Keratinocyte (primary cell): ENCODE data around the gene SIAE. TPM values are rescaled to one million over a fixed set of nuclear protein-coding genes. Genes with fewer than 3 reads are reported as not detected.

Experiments
- DNase-seq: peaks from one replicate; pipeline ENCODE4 v3.0.0-alpha.2; 2011; ENCODE audit warnings: low read depth, missing footprints, low spot score
- FAIRE-seq: peaks from 2 replicates; lab custom pipeline; 2011; peaks lifted over from hg19 to GRCh38; lab: Jason Lieb, UNC
- H2AFZ ChIP-seq: 2 replicates; pipeline ENCODE4 v1.6.0; 2012; ENCODE audit warnings: low read length, control low read depth, inconsistent platforms; ENCODE audit not compliant: control insufficient read depth
- H3K27ac ChIP-seq: 2 replicates; pipeline ENCODE4 v1.5.1; 2011; ENCODE audit warnings: low read length; ENCODE audit not compliant: control insufficient read depth, insufficient read depth
- H3K27me3 ChIP-seq: 3 replicates; pipeline ENCODE4 v1.6.0; 2011; ENCODE audit warnings: low read length; ENCODE audit not compliant: control insufficient read depth, insufficient read depth; ENCODE audit errors: extremely low read depth
- H3K36me3 ChIP-seq, 2 experiments: 2 replicates in 1 of 2; 3 replicates in 1 of 2; pipeline ENCODE4 v1.5.1; 2011; ENCODE audit warnings: low read length in 2 of 2, mild to moderate bottlenecking in 1 of 2; ENCODE audit not compliant: control insufficient read depth in 2 of 2, insufficient read depth in 2 of 2; ENCODE audit errors: extremely low read depth in 1 of 2
- H3K4me1 ChIP-seq: 3 replicates; pipeline ENCODE4 v1.5.1; 2011; ENCODE audit warnings: low read length; ENCODE audit not compliant: control insufficient read depth, insufficient read depth; ENCODE audit errors: extremely low read depth
- H3K4me2 ChIP-seq: 3 replicates; pipeline ENCODE4 v1.6.0; 2011; ENCODE audit warnings: low read depth, low read length; ENCODE audit not compliant: control insufficient read depth, insufficient read depth; ENCODE audit errors: extremely low read depth
- H3K4me3 ChIP-seq, 3 experiments: fragments of 200-600 bp in 1 of 3; sonication (generic) in 1 of 3; 2 replicates in 2 of 3; 3 replicates in 1 of 3; pipeline ENCODE4 v1.5.1; 2011 to 2016; ENCODE audit warnings: low read length in 3 of 3, mild to moderate bottlenecking in 3 of 3, control low read depth in 2 of 3, inconsistent platforms in 1 of 3, low read depth in 1 of 3, mixed read lengths in 1 of 3, mixed run types in 1 of 3, moderate library complexity in 1 of 3; ENCODE audit not compliant: control insufficient read depth in 2 of 3, insufficient read depth in 2 of 3; ENCODE audit errors: extremely low read depth in 1 of 3
- H3K79me2 ChIP-seq: 2 replicates; pipeline ENCODE4 v1.6.0; 2012; ENCODE audit warnings: low read length; ENCODE audit not compliant: control insufficient read depth, insufficient read depth
- H3K9ac ChIP-seq: 3 replicates; pipeline ENCODE4 v1.6.0; 2011; ENCODE audit warnings: low read length; ENCODE audit not compliant: control insufficient read depth, insufficient read depth; ENCODE audit errors: extremely low read depth
- H3K9me1 ChIP-seq: 3 replicates; pipeline ENCODE4 v1.6.0; 2011; ENCODE audit warnings: low read length; ENCODE audit not compliant: control insufficient read depth, insufficient read depth; ENCODE audit errors: extremely low read depth
- H3K9me3 ChIP-seq: 2 replicates; pipeline ENCODE4 v1.5.1; 2012; ENCODE audit warnings: low read depth, low read length; ENCODE audit not compliant: control insufficient read depth
- H4K20me1 ChIP-seq: 3 replicates; pipeline ENCODE4 v1.6.0; 2011; ENCODE audit warnings: low read length; ENCODE audit not compliant: control insufficient read depth, insufficient read depth; ENCODE audit errors: extremely low read depth
- EZH2 ChIP-seq: IDR thresholded peaks from one replicate; pipeline ENCODE4 v1.6.1; 2012; ENCODE audit warnings: inconsistent platforms, mild to moderate bottlenecking, low read length, moderate library complexity
- dilution Hi-C: fragments of 300-500 bp; cut with MboI; formaldehyde crosslinking; loops from one replicate; pipeline ENCODE4 v1.7.0; 2020; ENCODE audit warnings: low sequenced_read_pairs; ENCODE audit not compliant: extremely low pct_ligation_motif_present
- polyA plus RNA-seq, 5 experiments: library from polyadenylated mRNA; depleted of rRNA in 3 of 5; stranded (reverse) in 3 of 5; stranded (forward) in 1 of 5; unstranded in 1 of 5; fragments of >200 nt; gene quantifications; 1 replicate in 1 of 5; 2 replicates in 3 of 5; 3 replicates in 1 of 5; pipeline versions ENCODE4 v1.2.1 to v1.2.3, GENCODE V29; 2011 to 2012; ENCODE audit warnings: missing spikeins in 2 of 5, low read depth in 1 of 5, low replicate concordance in 1 of 5
- TF ChIP-seq, protein P1 (sequence below), 3 experiments: IDR thresholded peaks in 1 of 3; conservative IDR thresholded peaks in 1 of 3; optimal IDR thresholded peaks in 1 of 3; 2 replicates in 2 of 3; 3 replicates in 1 of 3; pipeline versions ENCODE3 to v1.5.1; 2011; ENCODE audit warnings: low read length in 3 of 3, mild to moderate bottlenecking in 3 of 3, moderate library complexity in 2 of 3, control low read depth in 1 of 3, inconsistent platforms in 1 of 3; ENCODE audit not compliant: insufficient read depth in 2 of 3; ENCODE audit errors: extremely low read depth in 1 of 3

SIAE gene
- polyA plus RNA-seq, 1 donor (not counting 4 experiments of a cell fraction or from before 2014, with no cell fraction given): 26.6 TPM

DNA sequence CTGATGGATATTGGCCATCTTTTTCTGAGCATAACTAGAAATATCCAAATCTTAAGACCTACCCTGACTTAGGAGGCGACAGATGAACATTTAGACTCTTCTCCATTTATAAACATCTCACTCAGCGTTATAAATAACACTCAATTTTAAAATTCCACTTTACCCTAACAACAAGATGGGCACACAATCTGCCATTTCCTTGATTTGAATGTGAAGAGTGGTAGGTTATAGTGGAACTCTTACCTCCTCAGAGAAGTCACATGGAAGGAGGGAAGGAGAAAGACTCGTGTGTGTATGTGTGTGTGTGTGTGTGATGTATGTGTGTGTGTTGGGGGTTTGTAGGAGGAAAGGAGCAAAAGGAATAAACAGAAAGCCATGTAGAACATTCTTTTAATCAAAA lies 15.0 kb downstream of the SIAE start:
- no peaks in the 10 kb centered on the region for H4K20me1 ChIP-seq
- no peaks in the 10 kb centered on the region for H3K4me1 ChIP-seq
- TF ChIP-seq, protein P1, sequence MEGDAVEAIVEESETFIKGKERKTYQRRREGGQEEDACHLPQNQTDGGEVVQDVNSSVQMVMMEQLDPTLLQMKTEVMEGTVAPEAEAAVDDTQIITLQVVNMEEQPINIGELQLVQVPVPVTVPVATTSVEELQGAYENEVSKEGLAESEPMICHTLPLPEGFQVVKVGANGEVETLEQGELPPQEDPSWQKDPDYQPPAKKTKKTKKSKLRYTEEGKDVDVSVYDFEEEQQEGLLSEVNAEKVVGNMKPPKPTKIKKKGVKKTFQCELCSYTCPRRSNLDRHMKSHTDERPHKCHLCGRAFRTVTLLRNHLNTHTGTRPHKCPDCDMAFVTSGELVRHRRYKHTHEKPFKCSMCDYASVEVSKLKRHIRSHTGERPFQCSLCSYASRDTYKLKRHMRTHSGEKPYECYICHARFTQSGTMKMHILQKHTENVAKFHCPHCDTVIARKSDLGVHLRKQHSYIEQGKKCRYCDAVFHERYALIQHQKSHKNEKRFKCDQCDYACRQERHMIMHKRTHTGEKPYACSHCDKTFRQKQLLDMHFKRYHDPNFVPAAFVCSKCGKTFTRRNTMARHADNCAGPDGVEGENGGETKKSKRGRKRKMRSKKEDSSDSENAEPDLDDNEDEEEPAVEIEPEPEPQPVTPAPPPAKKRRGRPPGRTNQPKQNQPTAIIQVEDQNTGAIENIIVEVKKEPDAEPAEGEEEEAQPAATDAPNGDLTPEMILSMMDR (optimal IDR thresholded peaks at IDR 0.05 in 1 of 3, IDR thresholded peaks at IDR 0.05 in 1 of 3, conservative IDR thresholded peaks at IDR 0.05 in 1 of 3; ENCODE audit: extremely low read depth in 1 of 3, insufficient read depth in 2 of 3, low read length in 3 of 3): no peak
- TF ChIP-seq EZH2: no peak
- H3K4me2 ChIP-seq: no peak overlapping the region
- dilution Hi-C loops: no loop called here
- H2AFZ ChIP-seq: no peak overlapping the region
- H3K27ac ChIP-seq: no peak overlapping the region
- H3K79me2 ChIP-seq: no peaks in the 10 kb centered on the region
- FAIRE-seq (no peak), DNase-seq (no peak)
- no peaks in the 10 kb centered on the region for H3K9me3 ChIP-seq
- H3K36me3 ChIP-seq: no peaks in the 10 kb centered on the region
- no peak overlapping the region for H3K4me3 ChIP-seq
- H3K9me1 ChIP-seq: no peaks in the 10 kb centered on the region
- no peaks in the 10 kb centered on the region for H3K27me3 ChIP-seq
- H3K9ac ChIP-seq: no peak overlapping the region

DNA sequence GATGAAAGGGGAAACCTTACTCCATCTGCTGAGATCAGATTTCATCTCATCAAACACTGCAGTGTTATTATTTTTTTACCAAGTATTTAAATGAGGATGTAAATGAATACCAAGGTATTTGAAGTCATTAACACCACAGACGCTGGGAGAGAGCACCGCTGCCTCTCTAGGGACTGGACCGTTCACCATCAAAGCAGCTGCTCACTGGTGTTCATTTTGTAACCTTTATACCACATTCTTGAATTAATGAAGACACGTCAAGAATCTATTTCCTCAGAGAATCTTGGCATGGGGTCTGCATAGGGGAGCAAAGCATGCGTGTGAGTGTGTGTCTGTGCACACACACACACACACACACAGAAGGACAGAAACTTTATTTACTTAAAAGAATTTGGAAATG lies 15.6 kb downstream of the SIAE start:
- Histone ChIP-seq H3K4me2 (no peak overlapping the region), H3K4me3 (no peak overlapping the region), H3K4me1 (no peaks in the 10 kb centered on the region), H3K27me3 (no peaks in the 10 kb centered on the region), H3K9ac (no peak overlapping the region), H3K79me2 (no peaks in the 10 kb centered on the region), H4K20me1 (no peaks in the 10 kb centered on the region), H2AFZ (no peak overlapping the region), H3K9me3 (no peaks in the 10 kb centered on the region), H3K9me1 (no peaks in the 10 kb centered on the region), H3K36me3 (no peaks in the 10 kb centered on the region), H3K27ac (no peak overlapping the region)
- dilution Hi-C loops: no loop called here
- FAIRE-seq (no peak), DNase-seq (no peak)
- no peak for TF ChIP-seq EZH2
